Urothelium cell line (cell line): ENCODE results near the gene MYO5A.
"Not testable (repeated sequence)": the region's sequence is repeated elsewhere in the genome, so short reads cannot be mapped to it uniquely, and the experiment has no call there.

Experiments used
- DNase-seq: peaks from one replicate; pipeline ENCODE4 v3.0.0; 2011; ENCODE audit warnings: low spot score, mixed read lengths
- FAIRE-seq: peaks from 2 replicates; lab custom pipeline; 2011; peaks lifted over from hg19 to GRCh38; lab: Jason Lieb, UNC

The MYO5A gene

GRCh38 chr15:52466134-52466701 is 62.5 kb downstream of the MYO5A start:
- FAIRE-seq (no peak), DNase-seq (no peak)

- no peak for FAIRE-seq
- no peak for DNase-seq
Observed at GRCh38 chr15:52464478-52464877, 64.2 kb downstream of the MYO5A start.

GRCh38 chr15:52464040-52464439 is 64.6 kb downstream of the MYO5A start:
- no peak for FAIRE-seq

GRCh38 chr15:52463638-52464037 is 65.0 kb downstream of the MYO5A start:
- DNase-seq (no peak), FAIRE-seq (no peak)

More at GRCh38 chr15:52464040-52464439, 64.6 kb downstream of the MYO5A start:
- DNase-seq: no peak

GRCh38 chr15:52462806-52463360 is 65.8 kb downstream of the MYO5A start:
- FAIRE-seq: no peak
- DNase-seq: no peak

GRCh38 chr15:52459701-52460100 is 69.0 kb downstream of the MYO5A start:
- FAIRE-seq, DNase-seq: not testable (repeated sequence)

GRCh38 chr15:52459265-52459664 is 69.4 kb downstream of the MYO5A start:
- DNase-seq, FAIRE-seq: not testable (repeated sequence)

GRCh38 chr15:52448011-52448890 is 80.4 kb downstream of the MYO5A start:
- FAIRE-seq (no peak), DNase-seq (no peak)

GRCh38 chr15:52445954-52446353 is 82.7 kb downstream of the MYO5A start:
- FAIRE-seq (no peak), DNase-seq (no peak)

GRCh38 chr15:52445553-52445952 is 83.1 kb downstream of the MYO5A start:
- DNase-seq: no peak
- no peak for FAIRE-seq

- DNase-seq, FAIRE-seq: not testable (repeated sequence)
Observed at GRCh38 chr15:52443205-52443604, 85.5 kb downstream of the MYO5A start.

- DNase-seq (no peak), FAIRE-seq (no peak)
Observed at GRCh38 chr15:52441841-52442240, 86.8 kb downstream of the MYO5A start.

- DNase-seq (no peak), FAIRE-seq (no peak)
Observed at GRCh38 chr15:52440946-52441345, 87.7 kb downstream of the MYO5A start.

- FAIRE-seq (no peak), DNase-seq (peak; percentile 54)
Observed at GRCh38 chr15:52440414-52440813, 88.3 kb downstream of the MYO5A start.

GRCh38 chr15:52439470-52439869 is 89.2 kb downstream of the MYO5A start:
- DNase-seq: no peak

GRCh38 chr15:52439042-52439441 is 89.6 kb downstream of the MYO5A start:
- FAIRE-seq: not testable (repeated sequence)

More at GRCh38 chr15:52439470-52439869, 89.2 kb downstream of the MYO5A start:
- FAIRE-seq: no peak

GRCh38 chr15:52438047-52438446 is 90.6 kb downstream of the MYO5A start:
- DNase-seq: no peak

More at GRCh38 chr15:52439042-52439441, 89.6 kb downstream of the MYO5A start:
- not testable (repeated sequence) for DNase-seq

GRCh38 chr15:52437646-52438045 is 91.0 kb downstream of the MYO5A start:
- no peak for FAIRE-seq
- DNase-seq: no peak

More at GRCh38 chr15:52438047-52438446, 90.6 kb downstream of the MYO5A start:
- FAIRE-seq: no peak

- FAIRE-seq: no peak
- no peak for DNase-seq
Observed at GRCh38 chr15:52436981-52437380, 91.7 kb downstream of the MYO5A start.

GRCh38 chr15:52434885-52435284 is 93.8 kb downstream of the MYO5A start:
- no peak for DNase-seq
- FAIRE-seq: no peak

GRCh38 chr15:52428297-52428696 is 100.4 kb downstream of the MYO5A start:
- DNase-seq: no peak
- no peak for FAIRE-seq

GRCh38 chr15:52427804-52428203 is 100.9 kb downstream of the MYO5A start:
- no peak for FAIRE-seq

More at GRCh38 chr15:52427804-52428203, 100.9 kb downstream of the MYO5A start:
- DNase-seq: peak; percentile 6
